HL-60 (cell line): ENCODE measurements around the gene SLC2A13.
"Not testable (repeated sequence)": the region's sequence is repeated elsewhere in the genome, so short reads cannot be mapped to it uniquely, and the experiment has no call there.

Source experiments
- DNase-seq, 2 experiments: peaks; one replicate each; pipeline ENCODE4 v3.0.0-alpha.2; 2010 to 2020; ENCODE audit warnings: low read depth in 1 of 2, low spot score in 1 of 2
- H3K27ac ChIP-seq: fragments of 250-450 bp; sonication (Bioruptor Pico); replicated peaks from 2 replicates; pipeline ENCODE4 v1.5.1; 2020; ENCODE audit warnings: mild to moderate bottlenecking, moderate library complexity
- H3K27me3 ChIP-seq: fragments of 250-450 bp; sonication (Bioruptor Pico); 2 replicates; pipeline ENCODE4 v1.5.1; 2021; ENCODE audit warnings: mild to moderate bottlenecking, moderate library complexity; ENCODE audit not compliant: insufficient read depth, poor library complexity, severe bottlenecking
- H3K4me3 ChIP-seq: replicated peaks from 2 replicates; pipeline ENCODE4 v1.5.1; 2011; ENCODE audit warnings: mild to moderate bottlenecking, control low read depth, low read length; ENCODE audit not compliant: insufficient read depth
- CTCF ChIP-seq: IDR thresholded peaks from one replicate; pipeline ENCODE4 v1.5.1; 2011; ENCODE audit warnings: low read length, control low read depth, inconsistent platforms; ENCODE audit not compliant: insufficient read depth
- GABPA ChIP-seq: IDR thresholded peaks from 2 replicates; pipeline ENCODE4 v1.6.1; 2012; ENCODE audit warnings: low read depth
- POLR2AphosphoS5 ChIP-seq: IDR thresholded peaks from 2 replicates; pipeline ENCODE4 v1.6.1; 2012; ENCODE audit warnings: low read depth
- REST ChIP-seq: IDR thresholded peaks from 2 replicates; pipeline ENCODE4 v1.6.1; 2012; ENCODE audit warnings: low read depth; ENCODE audit not compliant: insufficient replicate concordance
- SPI1 ChIP-seq: IDR thresholded peaks from 2 replicates; pipeline ENCODE4 v1.6.1; 2012; ENCODE audit warnings: low read depth, mild to moderate bottlenecking, borderline replicate concordance

Gene SLC2A13

GRCh38 chr12:39813776-39814175 is 292.1 kb downstream of the SLC2A13 start:
- H3K27ac ChIP-seq: no peak overlapping the region
- DNase-seq: no peak
- TF ChIP-seq SPI1 (no peak), POLR2AphosphoS5 (no peak), CTCF (no peak), REST (no peak), GABPA (no peak)
- no peaks in the 10 kb centered on the region for H3K27me3 ChIP-seq
- H3K4me3 ChIP-seq: no peak overlapping the region

GRCh38 chr12:39812456-39812855 is 293.4 kb downstream of the SLC2A13 start:
- H3K27me3 ChIP-seq, H3K27ac ChIP-seq, H3K4me3 ChIP-seq, DNase-seq: not testable (repeated sequence)

GRCh38 chr12:39807043-39807442 is 298.8 kb downstream of the SLC2A13 start:
- Histone ChIP-seq H3K27me3 (no peaks in the 10 kb centered on the region), H3K27ac (no peak overlapping the region), H3K4me3 (no peak overlapping the region)
- no peak for TF ChIP-seq SPI1
- peak; percentile 8 for TF ChIP-seq CTCF
- TF ChIP-seq GABPA: no peak
- TF ChIP-seq REST: no peak
- TF ChIP-seq POLR2AphosphoS5: no peak
- DNase-seq: peak; percentile 8 to 14

- Histone ChIP-seq H3K27ac (no peak overlapping the region), H3K27me3 (no peaks in the 10 kb centered on the region), H3K4me3 (no peak overlapping the region)
- no peak for DNase-seq
- TF ChIP-seq GABPA (no peak), REST (no peak), SPI1 (no peak), POLR2AphosphoS5 (no peak), CTCF (no peak)
Observed at GRCh38 chr12:39805651-39806050, 300.2 kb downstream of the SLC2A13 start.
